ENCODE results near the gene ACVR2B.

- TF ChIP-seq, protein P1, sequence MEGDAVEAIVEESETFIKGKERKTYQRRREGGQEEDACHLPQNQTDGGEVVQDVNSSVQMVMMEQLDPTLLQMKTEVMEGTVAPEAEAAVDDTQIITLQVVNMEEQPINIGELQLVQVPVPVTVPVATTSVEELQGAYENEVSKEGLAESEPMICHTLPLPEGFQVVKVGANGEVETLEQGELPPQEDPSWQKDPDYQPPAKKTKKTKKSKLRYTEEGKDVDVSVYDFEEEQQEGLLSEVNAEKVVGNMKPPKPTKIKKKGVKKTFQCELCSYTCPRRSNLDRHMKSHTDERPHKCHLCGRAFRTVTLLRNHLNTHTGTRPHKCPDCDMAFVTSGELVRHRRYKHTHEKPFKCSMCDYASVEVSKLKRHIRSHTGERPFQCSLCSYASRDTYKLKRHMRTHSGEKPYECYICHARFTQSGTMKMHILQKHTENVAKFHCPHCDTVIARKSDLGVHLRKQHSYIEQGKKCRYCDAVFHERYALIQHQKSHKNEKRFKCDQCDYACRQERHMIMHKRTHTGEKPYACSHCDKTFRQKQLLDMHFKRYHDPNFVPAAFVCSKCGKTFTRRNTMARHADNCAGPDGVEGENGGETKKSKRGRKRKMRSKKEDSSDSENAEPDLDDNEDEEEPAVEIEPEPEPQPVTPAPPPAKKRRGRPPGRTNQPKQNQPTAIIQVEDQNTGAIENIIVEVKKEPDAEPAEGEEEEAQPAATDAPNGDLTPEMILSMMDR (conservative IDR thresholded peaks at IDR 0.05; ENCODE audit: low read depth, low read length) = no peak
- no peak for TF ChIP-seq EZH2 (IDR thresholded peaks at IDR 0.05; ENCODE audit: low read length, unreplicated experiment)
Measured at GRCh38 chr3:38509732-38510131, 56.0 kb downstream of the ACVR2B start.

Data from PC-3 (cell line).